OCI-LY3 (cell line): ENCODE measurements around the gene PANX2.

ENCODE experiments used
- H2AFZ ChIP-seq: fragments of 200-600, 300-600 bp; shearing (Covaris generic); 2 replicates; pipeline ENCODE4 v1.6.0; 2014; ENCODE audit warnings: antibody characterized with exemption, low read depth, low read length
- H3K27ac ChIP-seq: fragments of 200-600, 300-600 bp; sonication (generic); 2 replicates; pipeline ENCODE4 v1.5.1; 2014; ENCODE audit warnings: mild to moderate bottlenecking, low read length, moderate library complexity, mixed read lengths
- H3K27me3 ChIP-seq: fragments of 200-600, 300-600 bp; sonication (generic); 2 replicates; pipeline ENCODE4 v1.6.1; 2014; ENCODE audit warnings: low read depth, low read length, mixed read lengths
- H3K36me3 ChIP-seq: fragments of 200-600, 300-600 bp; sonication (generic); replicated peaks from 2 replicates; pipeline ENCODE3; 2014; ENCODE audit warnings: low read depth, low read length, mixed read lengths
- H3K4me1 ChIP-seq: fragments of 300-600, 200-600 bp; sonication (generic); 2 replicates; pipeline ENCODE4 v1.6.1; 2014; ENCODE audit warnings: low read length, mixed read lengths
- H3K4me2 ChIP-seq: fragments of 200-600, 300-600 bp; sonication (generic); 2 replicates; pipeline ENCODE4 v1.6.1; 2014; ENCODE audit warnings: low read length, mixed read lengths
- H3K4me3 ChIP-seq: fragments of 300-600, 200-600 bp; sonication (generic); 2 replicates; pipeline ENCODE4 v1.5.1; 2014; ENCODE audit warnings: antibody characterized with exemption, mild to moderate bottlenecking, low read length, moderate library complexity
- H3K79me2 ChIP-seq: fragments of 300-600, 200-600 bp; shearing (Covaris generic); 2 replicates; pipeline ENCODE4 v1.6.1; 2014; ENCODE audit warnings: mild to moderate bottlenecking, low read length, mixed read lengths
- H3K9ac ChIP-seq: fragments of 300-600, 200-600 bp; shearing (Covaris generic); 2 replicates; pipeline ENCODE4 v1.6.0; 2014; ENCODE audit warnings: mild to moderate bottlenecking, low read length, moderate library complexity
- H3K9me3 ChIP-seq: fragments of 200-600, 300-600 bp; shearing (Covaris generic); 2 replicates; pipeline ENCODE4 v1.6.1; 2014; ENCODE audit warnings: low read length, mixed read lengths; ENCODE audit not compliant: insufficient read depth
- H4K20me1 ChIP-seq: fragments of 200-600, 300-600 bp; sonication (generic); 2 replicates; pipeline ENCODE4 v1.6.1; 2016; ENCODE audit warnings: low read length, mixed read lengths; ENCODE audit not compliant: insufficient read depth
- CTCF ChIP-seq: fragments of 200-600, 300-600 bp; sonication (generic); IDR thresholded peaks from 2 replicates; pipeline ENCODE4 v1.5.1; 2014; ENCODE audit warnings: antibody characterized with exemption, low read length, low read depth
- EZH2phosphoT487 ChIP-seq: fragments of 200-600 bp; shearing (Covaris generic); IDR thresholded peaks from 2 replicates; pipeline ENCODE4 v1.6.1; 2018; ENCODE audit warnings: antibody characterized with exemption, mixed run types, low read depth

Gene PANX2

GRCh38 chr22:50182176-50183081, 11.9 kb downstream of the PANX2 start:
- H3K9ac ChIP-seq, result no peak overlapping the region
- no peak overlapping the region for H3K4me3 ChIP-seq
- peaks cover 7% of the 10 kb centered on the region for H3K4me1 ChIP-seq
- peaks cover 15% of the 10 kb centered on the region for H3K79me2 ChIP-seq
- no peaks in the 10 kb centered on the region for H3K9me3 ChIP-seq
- H3K4me2 ChIP-seq, result no peak overlapping the region
- no peak overlapping the region for H3K27ac ChIP-seq
- no peaks in the 10 kb centered on the region for H3K27me3 ChIP-seq
- no peak overlapping the region for H2AFZ ChIP-seq
- TF ChIP-seq EZH2phosphoT487, result no peak
- TF ChIP-seq CTCF, result no peak
- no peaks in the 10 kb centered on the region for H4K20me1 ChIP-seq
- no peaks in the 10 kb centered on the region for H3K36me3 ChIP-seq

GRCh38 chr22:50183141-50183971, 12.8 kb downstream of the PANX2 start:
- no peak overlapping the region for H3K4me2 ChIP-seq
- no peaks in the 10 kb centered on the region for H3K36me3 ChIP-seq

GRCh38 chr22:50184004-50184901, 13.7 kb downstream of the PANX2 start:
- H3K9me3 ChIP-seq, result no peaks in the 10 kb centered on the region
- no peak for TF ChIP-seq CTCF
- no peak for TF ChIP-seq EZH2phosphoT487
- H2AFZ ChIP-seq, result no peak overlapping the region
- no peaks in the 10 kb centered on the region for H3K36me3 ChIP-seq
- no peak overlapping the region for H3K4me3 ChIP-seq
- H3K27ac ChIP-seq, result no peak overlapping the region
- no peak overlapping the region for H3K9ac ChIP-seq
- no peak overlapping the region for H3K4me2 ChIP-seq
- H3K4me1 ChIP-seq, result peaks cover 10% of the 10 kb centered on the region
- H3K27me3 ChIP-seq, result no peaks in the 10 kb centered on the region
- H3K79me2 ChIP-seq, result peaks cover 31% of the 10 kb centered on the region
- peaks cover 2% of the 10 kb centered on the region; the same call in 1 of the 2 replicates for H4K20me1 ChIP-seq

More at GRCh38 chr22:50183141-50183971, 12.8 kb downstream of the PANX2 start:
- Histone ChIP-seq H3K4me1 (peaks cover 8% of the 10 kb centered on the region), H3K27ac (no peak overlapping the region), H4K20me1 (no peaks in the 10 kb centered on the region), H3K79me2 (peaks cover 22% of the 10 kb centered on the region), H3K4me3 (no peak overlapping the region), H3K27me3 (no peaks in the 10 kb centered on the region), H2AFZ (no peak overlapping the region), H3K9me3 (no peaks in the 10 kb centered on the region), H3K9ac (no peak overlapping the region)
- TF ChIP-seq CTCF (no peak), EZH2phosphoT487 (no peak)
